Activated CD4-positive, CD25-positive, alpha-beta regulatory T cell treated with anti-CD3 and anti-CD28 coated beads, Interleukin-2, amount 50 U/mL, for 16 hours (primary cell): Measurements from ENCODE around the gene AUTS2.

Experiments
- DNase-seq: peaks from one replicate; pipeline ENCODE4 v3.0.0-alpha.2; 2020; ENCODE audit warnings: low read depth, low spot score

Gene AUTS2

GRCh38 chr7:70298780-70299471 lies 700.7 kb downstream of the AUTS2 start:
- no peak for DNase-seq

DNA sequence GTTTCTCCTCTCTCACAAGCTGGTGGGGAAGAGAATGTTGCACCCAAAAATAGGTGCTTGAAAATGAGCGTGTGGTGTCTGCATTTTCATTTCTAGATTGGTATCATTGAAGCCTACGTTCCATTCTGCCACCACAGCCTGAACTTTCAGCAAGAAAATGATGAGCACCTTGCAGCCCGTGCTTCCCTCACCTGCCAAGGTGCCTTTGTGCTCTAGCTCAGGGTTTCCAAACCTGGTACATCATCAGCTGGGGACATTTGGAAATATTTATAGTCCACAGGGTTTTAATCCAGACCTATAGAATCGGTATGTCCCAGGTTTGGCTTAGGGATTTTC lies 701.2 kb downstream of the AUTS2 start:
- DNase-seq: no peak

DNA sequence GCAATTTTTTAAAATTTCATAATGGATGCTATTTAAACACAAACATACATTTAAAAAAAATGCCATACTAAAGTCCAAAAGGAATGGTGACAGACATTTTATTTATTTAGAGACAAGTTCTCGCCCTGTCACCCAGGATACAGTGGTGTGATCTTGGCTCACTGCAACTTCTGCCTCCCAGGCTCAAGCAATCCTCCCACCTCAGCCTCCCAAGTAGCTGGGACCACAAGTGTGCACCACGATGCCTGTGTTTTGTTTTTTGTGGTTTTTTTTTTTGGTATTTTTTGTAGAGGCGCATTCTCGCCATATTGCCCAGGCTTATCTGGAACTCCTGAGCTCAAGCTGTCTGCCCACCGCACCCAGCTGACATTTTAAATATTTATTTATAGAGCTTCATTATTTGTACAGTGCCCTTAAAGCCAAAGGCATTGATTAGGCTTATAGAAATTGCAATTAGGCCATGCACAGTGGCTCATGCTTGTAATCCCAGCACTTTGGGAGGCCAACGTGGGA lies 703.5 kb downstream of the AUTS2 start:
- no peak for DNase-seq

DNA sequence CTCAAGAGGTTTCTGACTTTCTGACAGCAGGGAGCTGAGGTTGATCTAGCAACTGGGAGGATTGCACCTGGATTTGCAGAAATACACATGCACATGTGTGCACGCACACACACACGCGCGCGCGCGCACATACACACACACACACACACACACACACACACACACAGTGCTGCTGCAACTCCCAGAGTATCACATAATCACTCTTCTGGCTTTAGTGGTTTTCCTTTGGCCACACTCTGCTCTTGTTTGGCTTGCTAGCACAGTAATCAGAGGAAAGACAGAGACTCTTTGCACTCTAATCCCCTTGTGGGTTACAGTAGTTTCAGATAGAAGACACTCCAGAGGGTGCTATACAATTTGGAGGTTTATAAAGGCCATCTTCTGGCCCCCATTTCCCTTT lies 705.0 kb downstream of the AUTS2 start:
- DNase-seq: no peak

- no peak for DNase-seq
Measured at GRCh38 chr7:70303780-70304179, 705.5 kb downstream of the AUTS2 start.

- DNase-seq: no peak
Measured at GRCh38 chr7:70306173-70306572, 707.9 kb downstream of the AUTS2 start.

DNA sequence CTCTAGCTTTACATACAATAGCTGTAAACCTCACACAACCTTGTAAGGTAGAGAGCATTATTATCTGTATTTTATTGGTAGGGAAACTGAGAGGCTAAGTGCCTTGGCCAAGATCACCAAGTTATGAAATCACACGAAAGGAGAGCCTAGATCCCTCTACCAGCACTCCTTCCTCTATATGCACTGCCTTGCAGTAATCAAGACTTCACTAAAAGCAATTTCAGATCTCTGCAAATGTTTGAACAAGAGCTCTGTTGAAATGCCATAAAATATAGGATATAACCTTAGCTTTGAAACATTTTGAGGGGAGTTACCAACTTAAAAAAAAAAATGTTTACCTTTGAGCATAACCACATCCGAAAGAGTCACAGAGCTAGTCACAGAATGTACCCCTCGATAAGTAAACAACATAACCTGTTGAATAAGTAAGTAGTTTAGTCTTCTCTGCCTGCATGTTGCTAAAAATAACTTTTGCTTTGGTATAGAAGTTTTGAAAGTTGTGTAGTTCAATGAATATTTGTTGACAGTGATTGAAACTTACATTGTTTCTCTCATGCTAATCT lies 709.4 kb downstream of the AUTS2 start:
- no peak for DNase-seq

DNA sequence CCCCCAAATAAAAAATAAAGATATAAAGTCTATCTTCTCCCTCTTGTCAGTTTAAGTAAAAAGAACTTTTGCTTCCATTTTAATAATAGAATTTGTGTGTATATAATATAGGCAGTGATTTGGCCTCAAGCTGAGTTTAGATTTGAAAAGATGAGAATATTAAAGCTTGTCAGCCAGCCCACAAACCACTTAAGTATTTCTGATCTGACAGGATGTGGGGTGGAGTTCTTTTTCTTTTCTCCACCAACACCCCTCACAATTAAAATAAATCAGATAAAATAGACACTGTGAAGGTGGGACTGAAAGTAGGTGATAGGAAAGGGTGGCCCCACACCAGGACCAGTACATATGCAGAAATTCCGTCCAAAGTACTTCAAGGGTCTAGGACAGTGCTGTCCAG lies 714.1 kb downstream of the AUTS2 start:
- no peak for DNase-seq

- DNase-seq: no peak
Measured at GRCh38 chr7:70313271-70313670, 715.0 kb downstream of the AUTS2 start.

DNA sequence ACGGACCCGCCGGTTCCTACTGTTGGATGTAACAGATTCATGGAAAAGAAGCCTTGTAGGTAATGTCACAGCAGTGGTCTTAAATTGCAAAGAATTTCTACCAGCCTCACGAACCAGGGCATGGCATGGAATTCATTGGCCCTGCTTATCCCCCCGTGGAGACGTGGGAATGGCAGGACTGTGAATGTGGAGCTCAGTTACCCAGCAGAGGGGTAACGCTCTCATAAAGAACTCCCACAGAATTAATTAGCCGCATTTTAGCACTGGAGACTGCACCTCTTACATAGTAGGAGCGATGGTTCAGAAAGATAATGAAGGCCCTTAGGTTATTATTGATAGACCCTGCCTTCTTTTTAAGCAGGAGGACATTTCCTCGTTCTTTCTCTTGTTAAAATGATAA lies 715.4 kb downstream of the AUTS2 start:
- no peak for DNase-seq

DNA sequence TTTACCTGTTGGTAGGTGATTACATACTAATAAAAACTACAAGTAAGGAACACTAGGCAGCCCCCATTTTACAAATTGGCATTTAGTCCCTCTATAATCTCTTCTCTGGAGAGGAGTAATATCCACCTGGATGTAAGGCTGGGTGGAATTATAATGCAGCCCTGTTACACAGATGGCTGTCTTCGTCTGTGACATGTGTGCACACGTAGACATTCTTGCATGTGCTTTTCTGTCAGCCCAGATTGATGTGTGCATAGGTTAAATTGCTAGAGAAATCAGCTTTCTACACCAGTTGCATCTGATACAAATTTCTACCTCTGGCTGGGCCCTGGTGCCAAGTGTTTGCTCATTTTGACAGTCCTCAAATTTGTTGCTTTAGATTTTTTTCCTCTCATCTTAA lies 715.9 kb downstream of the AUTS2 start:
- DNase-seq: no peak

GRCh38 chr7:70316745-70317144 lies 718.5 kb downstream of the AUTS2 start:
- no peak for DNase-seq

GRCh38 chr7:70317356-70317755 lies 719.1 kb downstream of the AUTS2 start:
- no peak for DNase-seq

- no peak for DNase-seq
Measured at GRCh38 chr7:70318511-70318910, 720.2 kb downstream of the AUTS2 start.

GRCh38 chr7:70319057-70319456 lies 720.8 kb downstream of the AUTS2 start:
- no peak for DNase-seq

- DNase-seq: no peak
Measured at GRCh38 chr7:70321016-70321590, 722.8 kb downstream of the AUTS2 start.

DNA sequence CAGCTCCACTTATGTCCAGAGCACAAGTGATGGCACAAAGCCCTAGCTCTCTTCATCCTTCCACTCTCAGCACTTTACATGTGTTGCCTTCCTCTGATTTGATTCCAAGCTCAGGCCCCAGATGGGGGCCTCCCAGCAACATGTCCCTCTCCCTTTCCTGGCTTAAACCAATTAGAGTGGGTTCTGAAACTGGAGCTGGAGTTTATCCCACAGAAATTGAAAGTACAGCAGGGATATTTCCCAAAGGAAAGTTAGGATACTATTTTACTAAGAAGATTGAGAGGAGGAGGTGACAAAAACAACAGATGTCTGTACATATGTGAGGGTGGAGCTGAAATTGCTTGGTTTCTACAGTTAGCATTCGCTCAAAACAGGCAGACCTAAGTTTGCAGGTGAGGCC lies 724.6 kb downstream of the AUTS2 start:
- DNase-seq: no peak

GRCh38 chr7:70325509-70326101 lies 727.3 kb downstream of the AUTS2 start:
- no peak for DNase-seq

- DNase-seq: no peak
Measured at GRCh38 chr7:70334295-70334694, 736.0 kb downstream of the AUTS2 start.

DNA sequence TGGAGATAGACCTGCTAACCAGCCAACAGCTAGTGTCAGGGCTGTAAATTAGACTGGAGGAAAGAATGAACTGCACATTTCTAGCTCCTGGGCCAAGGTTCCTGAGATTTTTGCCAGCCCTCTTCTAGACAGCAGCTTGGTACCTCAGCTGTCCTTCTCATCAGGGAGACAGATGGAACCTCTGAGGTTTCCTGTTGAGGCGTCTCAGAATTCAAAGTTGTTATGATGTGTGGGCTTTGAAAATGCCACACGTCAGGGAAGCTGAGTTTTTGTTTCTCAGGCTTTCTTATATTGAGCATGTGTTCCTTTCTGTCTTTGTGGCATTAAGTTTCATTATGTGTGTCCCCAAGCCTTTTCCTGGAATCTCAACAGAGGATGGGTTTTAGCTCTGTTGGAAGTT lies 736.6 kb downstream of the AUTS2 start:
- DNase-seq: no peak

GRCh38 chr7:70336536-70336935 lies 738.3 kb downstream of the AUTS2 start:
- DNase-seq: no peak

DNA sequence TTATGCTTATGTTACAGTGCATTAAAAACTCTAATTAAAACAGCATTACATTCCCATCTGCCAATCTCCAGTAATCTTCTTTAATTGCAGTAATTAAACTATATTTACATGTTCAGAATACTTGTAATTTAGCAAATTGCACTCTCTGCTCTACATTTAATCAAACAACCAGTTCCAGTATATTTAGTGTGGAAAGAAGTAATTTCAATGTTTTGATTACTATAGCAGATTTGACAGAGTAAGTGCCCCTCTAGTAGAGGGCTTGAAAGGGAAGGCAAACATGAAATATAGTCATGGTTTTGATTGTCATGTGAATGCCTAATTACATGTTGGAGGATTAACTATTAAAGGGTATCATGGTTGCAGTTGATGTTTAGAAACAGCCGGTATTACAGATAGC lies 739.7 kb downstream of the AUTS2 start:
- no peak for DNase-seq

GRCh38 chr7:70340236-70340635 lies 742.0 kb downstream of the AUTS2 start:
- DNase-seq: no peak
